ENCODE results near the gene LATS2.
A peak's percentile ranks its signal among the peaks of the same experiment; 100 is the strongest.

Gene LATS2

DNA sequence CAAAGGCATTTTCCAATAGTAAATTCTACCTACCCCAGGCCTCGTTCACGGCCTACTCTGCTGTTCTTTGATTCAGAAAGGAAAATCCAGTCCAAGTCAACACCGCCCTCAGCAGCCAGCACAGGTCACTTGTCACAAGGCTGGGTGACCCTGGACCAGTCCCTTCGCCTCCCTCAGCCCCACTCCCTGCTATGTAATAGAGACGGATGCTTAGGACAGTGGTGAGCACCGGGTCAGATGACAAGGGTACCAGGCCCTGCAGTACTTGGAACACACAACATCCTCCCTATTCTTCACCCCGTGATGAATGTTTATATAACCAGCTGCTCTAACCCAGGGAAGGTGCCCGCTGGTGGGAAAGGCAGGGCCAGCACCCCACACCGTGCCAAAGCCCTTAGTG is 14.3 kb downstream of the LATS2 start:
- H3K27ac ChIP-seq (ENCODE audit: low read depth, low read length) = no peak overlapping the region
- H3K36me3 ChIP-seq (ENCODE audit: control insufficient read depth, insufficient read depth, low read length) = peaks cover 32% of the 10 kb centered on the region
- H3K9ac ChIP-seq (ENCODE audit: low read length) = no peak overlapping the region
- no peaks in the 10 kb centered on the region for H3K9me3 ChIP-seq (ENCODE audit: control insufficient read depth, insufficient read depth, low read depth, low read length)
- no peaks in the 10 kb centered on the region for H3K27me3 ChIP-seq (ENCODE audit: control insufficient read depth, insufficient read depth, low read length)
- H3K4me3 ChIP-seq (ENCODE audit: low read depth, low read length) = no peak overlapping the region
- H3K4me1 ChIP-seq (ENCODE audit: control insufficient read depth, insufficient read depth, low read length) = peaks cover 13% of the 10 kb centered on the region

GRCh38 chr13:21046203-21046602 is 15.2 kb downstream of the LATS2 start:
- peaks cover 13% of the 10 kb centered on the region for H3K4me1 ChIP-seq (ENCODE audit: control insufficient read depth, insufficient read depth, low read length)
- no peak overlapping the region for H3K9ac ChIP-seq (ENCODE audit: low read length)
- no peaks in the 10 kb centered on the region for H3K9me3 ChIP-seq (ENCODE audit: control insufficient read depth, insufficient read depth, low read depth, low read length)
- H3K36me3 ChIP-seq (ENCODE audit: control insufficient read depth, insufficient read depth, low read length) = peaks cover 35% of the 10 kb centered on the region
- H3K27ac ChIP-seq (ENCODE audit: low read depth, low read length) = no peak overlapping the region
- H3K27me3 ChIP-seq (ENCODE audit: control insufficient read depth, insufficient read depth, low read length) = no peaks in the 10 kb centered on the region
- no peak overlapping the region for H3K4me3 ChIP-seq (ENCODE audit: low read depth, low read length)

DNA sequence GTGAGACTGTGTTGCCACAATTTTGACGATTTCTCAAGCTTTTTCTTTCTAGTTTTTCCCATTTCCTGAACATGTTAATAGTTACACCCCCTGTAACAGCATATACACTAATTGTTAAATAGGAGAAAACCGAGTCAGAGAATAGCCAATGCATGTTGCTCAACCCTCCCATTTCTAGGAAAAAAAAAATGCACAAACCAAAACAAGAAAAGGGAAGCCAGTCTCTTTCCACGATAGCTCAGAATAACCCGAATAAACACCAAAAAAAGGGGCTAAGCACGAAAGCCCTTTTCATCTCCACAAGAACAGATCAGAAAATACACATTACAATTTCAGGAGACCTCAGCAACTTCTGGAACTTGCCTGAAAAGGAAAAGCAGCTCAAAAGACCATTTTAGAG is 16.3 kb downstream of the LATS2 start:
- H3K36me3 ChIP-seq (ENCODE audit: control insufficient read depth, insufficient read depth, low read length) = peaks cover 35% of the 10 kb centered on the region
- peaks cover 13% of the 10 kb centered on the region for H3K4me1 ChIP-seq (ENCODE audit: control insufficient read depth, insufficient read depth, low read length)
- H3K27ac ChIP-seq (ENCODE audit: low read depth, low read length) = no peak overlapping the region
- H3K27me3 ChIP-seq (ENCODE audit: control insufficient read depth, insufficient read depth, low read length) = no peaks in the 10 kb centered on the region
- no peaks in the 10 kb centered on the region for H3K9me3 ChIP-seq (ENCODE audit: control insufficient read depth, insufficient read depth, low read depth, low read length)
- H3K9ac ChIP-seq (ENCODE audit: low read length) = no peak overlapping the region
- no peak overlapping the region for H3K4me3 ChIP-seq (ENCODE audit: low read depth, low read length)

GRCh38 chr13:21043898-21044297 is 17.5 kb downstream of the LATS2 start:
- peaks cover 35% of the 10 kb centered on the region for H3K36me3 ChIP-seq (ENCODE audit: control insufficient read depth, insufficient read depth, low read length)
- no peaks in the 10 kb centered on the region for H3K27me3 ChIP-seq (ENCODE audit: control insufficient read depth, insufficient read depth, low read length)
- no peak overlapping the region for H3K4me3 ChIP-seq (ENCODE audit: low read depth, low read length)
- no peak overlapping the region for H3K27ac ChIP-seq (ENCODE audit: low read depth, low read length)
- no peaks in the 10 kb centered on the region for H3K9me3 ChIP-seq (ENCODE audit: control insufficient read depth, insufficient read depth, low read depth, low read length)
- no peak overlapping the region for H3K9ac ChIP-seq (ENCODE audit: low read length)
- H3K4me1 ChIP-seq (ENCODE audit: control insufficient read depth, insufficient read depth, low read length) = peaks cover 8% of the 10 kb centered on the region

DNA sequence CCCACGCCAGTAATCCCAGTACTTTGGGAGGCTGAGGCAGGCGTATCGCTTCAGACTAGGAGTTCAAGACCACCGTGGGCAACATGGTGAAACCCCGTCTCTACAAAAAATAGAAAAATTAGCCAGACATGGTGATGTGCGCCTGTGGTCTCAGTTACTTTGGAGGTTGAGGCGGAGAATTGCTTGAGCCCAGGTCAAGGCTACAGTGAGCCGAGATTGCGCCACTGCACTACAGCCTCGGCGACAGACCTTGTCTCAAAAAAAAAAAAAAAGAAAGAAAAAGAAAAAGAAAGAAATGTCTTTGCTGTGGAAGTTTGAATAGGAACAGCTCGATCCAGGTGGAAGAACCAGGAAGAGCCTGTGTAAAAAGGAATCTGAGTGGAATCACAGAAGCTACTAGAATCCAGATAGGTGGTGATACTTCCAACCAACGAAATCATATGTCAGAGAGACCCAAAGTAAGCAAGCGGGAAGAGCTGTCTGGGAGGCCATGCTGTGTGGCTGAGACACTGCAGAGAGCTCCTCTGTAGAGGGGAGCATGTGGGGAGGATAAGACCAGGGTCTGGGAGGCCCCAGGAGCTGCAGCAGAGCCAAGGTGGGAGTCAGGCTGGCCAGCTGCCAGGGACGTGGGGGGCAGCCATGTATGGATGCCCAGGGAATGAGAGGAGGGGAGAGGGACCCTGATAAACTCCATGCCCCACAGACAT is 21.1 kb downstream of the LATS2 start:
- peaks cover 9% of the 10 kb centered on the region for H3K4me1 ChIP-seq (ENCODE audit: control insufficient read depth, insufficient read depth, low read length)
- peaks cover 26% of the 10 kb centered on the region for H3K36me3 ChIP-seq (ENCODE audit: control insufficient read depth, insufficient read depth, low read length)
- no peaks in the 10 kb centered on the region for H3K27me3 ChIP-seq (ENCODE audit: control insufficient read depth, insufficient read depth, low read length)
- no peak overlapping the region for H3K27ac ChIP-seq (ENCODE audit: low read depth, low read length)
- no peak overlapping the region for H3K4me3 ChIP-seq (ENCODE audit: low read depth, low read length)
- H3K9ac ChIP-seq (ENCODE audit: low read length) = no peak overlapping the region
- no peaks in the 10 kb centered on the region for H3K9me3 ChIP-seq (ENCODE audit: control insufficient read depth, insufficient read depth, low read depth, low read length)

DNA sequence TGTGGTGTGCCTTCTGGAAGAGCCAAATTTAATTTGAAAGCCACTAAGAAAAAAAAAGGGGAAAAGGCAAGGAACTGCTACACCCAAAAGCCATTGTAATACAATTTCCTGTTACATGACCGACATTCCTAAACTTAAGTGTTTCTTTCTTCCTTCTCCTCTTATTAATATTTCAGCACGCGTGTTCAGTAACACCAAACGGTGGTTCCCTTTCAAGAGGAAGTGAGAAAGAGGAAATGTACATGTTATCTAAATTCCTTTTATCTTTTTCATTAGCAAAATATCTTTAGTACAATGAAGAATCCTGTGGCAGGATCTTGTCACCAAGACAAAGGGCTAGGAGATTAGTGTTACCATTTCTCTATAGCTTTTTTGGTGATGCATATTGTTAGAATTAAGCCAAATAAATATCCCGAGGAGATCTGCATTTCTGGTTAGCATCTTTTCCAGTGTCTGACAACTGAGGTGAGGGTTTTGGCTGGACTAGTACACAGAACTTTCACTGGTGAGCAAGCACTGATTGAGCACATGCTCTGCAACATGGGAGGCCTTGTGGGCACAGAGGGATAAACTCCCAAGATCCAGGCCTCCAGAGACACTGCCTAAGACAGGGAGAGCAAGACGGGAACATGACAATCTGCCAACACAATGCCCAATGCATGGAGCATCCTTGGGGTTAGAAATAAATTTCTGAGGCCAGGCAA is 22.1 kb downstream of the LATS2 start:
- Histone ChIP-seq H3K9ac (ENCODE audit: low read length) (no peak overlapping the region), H3K4me1 (ENCODE audit: control insufficient read depth, insufficient read depth, low read length) (peaks cover 17% of the 10 kb centered on the region), H3K9me3 (ENCODE audit: control insufficient read depth, insufficient read depth, low read depth, low read length) (no peaks in the 10 kb centered on the region), H3K27ac (ENCODE audit: low read depth, low read length) (peak overlapping the region; percentile 26; the same call in 1 of the 2 replicates), H3K36me3 (ENCODE audit: control insufficient read depth, insufficient read depth, low read length) (peaks cover 19% of the 10 kb centered on the region), H3K27me3 (ENCODE audit: control insufficient read depth, insufficient read depth, low read length) (no peaks in the 10 kb centered on the region), H3K4me3 (ENCODE audit: low read depth, low read length) (no peak overlapping the region)

DNA sequence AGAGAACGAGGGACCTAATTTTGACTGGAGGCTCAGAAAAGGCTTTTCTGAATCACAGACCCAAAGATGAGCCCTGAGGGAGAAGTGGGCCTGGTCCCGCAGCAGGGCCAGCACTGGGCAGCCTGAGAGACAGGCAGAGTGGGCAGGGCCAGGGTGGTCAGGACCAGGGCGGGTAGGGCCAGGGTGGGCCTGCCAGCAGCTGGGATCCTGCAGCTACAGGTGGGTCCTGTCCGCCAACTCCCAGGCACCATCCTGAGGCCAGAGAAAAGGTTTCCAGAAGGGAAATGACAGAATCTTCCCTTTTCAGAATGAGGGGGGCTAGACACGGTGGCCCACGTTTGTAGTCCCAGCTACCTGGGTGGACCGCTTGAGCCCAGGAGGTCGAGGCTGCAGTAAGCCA is 23.7 kb downstream of the LATS2 start:
- H3K4me1 ChIP-seq (ENCODE audit: control insufficient read depth, insufficient read depth, low read length) = peaks cover 25% of the 10 kb centered on the region

DNA sequence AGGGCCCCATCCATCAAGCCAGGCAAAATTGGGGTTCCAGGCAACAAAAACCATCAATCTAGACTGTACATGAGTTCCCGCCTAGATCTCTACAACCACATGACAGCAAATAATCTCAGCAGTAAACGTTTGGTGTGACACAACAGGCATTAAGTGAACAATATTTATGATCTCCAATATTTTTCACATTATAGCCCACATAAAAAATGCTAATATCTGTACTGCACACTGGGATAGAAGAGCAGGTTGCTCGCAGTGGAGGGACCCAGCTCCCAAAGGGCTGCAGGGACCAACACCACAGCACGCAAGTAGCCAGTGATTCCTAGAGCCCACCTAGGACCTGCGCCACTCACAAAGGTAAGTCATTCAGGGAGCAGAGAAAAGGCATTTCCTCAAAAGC is 25.9 kb downstream of the LATS2 start:
- H3K9me3 ChIP-seq (ENCODE audit: control insufficient read depth, insufficient read depth, low read depth, low read length) = no peaks in the 10 kb centered on the region
- H3K4me3 ChIP-seq (ENCODE audit: low read depth, low read length) = no peak overlapping the region
- peaks cover 5% of the 10 kb centered on the region; the same call in 1 of the 2 replicates for H3K36me3 ChIP-seq (ENCODE audit: control insufficient read depth, insufficient read depth, low read length)
- no peaks in the 10 kb centered on the region for H3K27me3 ChIP-seq (ENCODE audit: control insufficient read depth, insufficient read depth, low read length)
- H3K4me1 ChIP-seq (ENCODE audit: control insufficient read depth, insufficient read depth, low read length) = peaks cover 25% of the 10 kb centered on the region
- H3K9ac ChIP-seq (ENCODE audit: low read length) = no peak overlapping the region
- H3K27ac ChIP-seq (ENCODE audit: low read depth, low read length) = no peak overlapping the region

More for the DNA sequence above, 23.7 kb downstream of the LATS2 start:
- H3K4me3 ChIP-seq (ENCODE audit: low read depth, low read length) = no peak overlapping the region
- no peaks in the 10 kb centered on the region for H3K27me3 ChIP-seq (ENCODE audit: control insufficient read depth, insufficient read depth, low read length)
- H3K9ac ChIP-seq (ENCODE audit: low read length) = no peak overlapping the region
- no peaks in the 10 kb centered on the region for H3K9me3 ChIP-seq (ENCODE audit: control insufficient read depth, insufficient read depth, low read depth, low read length)
- peaks cover 8% of the 10 kb centered on the region; the same call in 1 of the 2 replicates for H3K36me3 ChIP-seq (ENCODE audit: control insufficient read depth, insufficient read depth, low read length)
- H3K27ac ChIP-seq (ENCODE audit: low read depth, low read length) = no peak overlapping the region

DNA sequence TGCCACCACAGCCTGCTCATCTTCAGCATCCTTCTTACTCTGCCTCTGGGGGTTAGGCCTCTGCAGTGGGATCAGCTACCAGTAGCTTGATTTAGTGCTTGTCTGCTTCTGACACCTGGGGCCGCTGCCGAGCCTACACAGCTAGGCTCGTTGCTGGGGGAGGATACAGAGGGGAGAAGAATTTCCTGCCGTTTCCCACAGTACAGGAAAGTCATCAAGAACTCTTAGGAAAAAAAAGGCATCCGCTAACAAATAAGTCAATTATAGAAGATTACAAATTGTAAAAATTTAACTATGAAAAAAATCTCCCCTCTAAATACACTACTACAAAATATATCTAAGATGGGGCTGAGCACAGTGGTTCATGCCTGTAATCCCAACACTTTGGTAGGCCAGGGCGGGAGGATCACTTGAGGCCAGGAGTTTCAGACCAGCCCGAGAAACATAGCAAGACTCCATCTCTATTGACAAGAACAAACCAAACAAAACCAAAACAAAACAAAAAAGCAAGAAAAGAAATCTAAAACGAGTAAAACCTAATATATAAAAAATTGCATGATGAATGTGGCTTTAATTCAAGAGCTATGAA is 26.7 kb downstream of the LATS2 start:
- no peak overlapping the region for H3K27ac ChIP-seq (ENCODE audit: low read depth, low read length)
- H3K27me3 ChIP-seq (ENCODE audit: control insufficient read depth, insufficient read depth, low read length) = no peaks in the 10 kb centered on the region

GRCh38 chr13:21033856-21034602 is 27.4 kb downstream of the LATS2 start:
- Histone ChIP-seq H3K27me3 (ENCODE audit: control insufficient read depth, insufficient read depth, low read length) (no peaks in the 10 kb centered on the region), H3K4me1 (ENCODE audit: control insufficient read depth, insufficient read depth, low read length) (peaks cover 20% of the 10 kb centered on the region), H3K27ac (ENCODE audit: low read depth, low read length) (no peak overlapping the region), H3K36me3 (ENCODE audit: control insufficient read depth, insufficient read depth, low read length) (peaks cover 5% of the 10 kb centered on the region; the same call in 1 of the 2 replicates), H3K9ac (ENCODE audit: low read length) (no peak overlapping the region), H3K9me3 (ENCODE audit: control insufficient read depth, insufficient read depth, low read depth, low read length) (no peaks in the 10 kb centered on the region), H3K4me3 (ENCODE audit: low read depth, low read length) (no peak overlapping the region)

More for the DNA sequence above, 26.7 kb downstream of the LATS2 start:
- H3K9ac ChIP-seq (ENCODE audit: low read length) = no peak overlapping the region
- H3K36me3 ChIP-seq (ENCODE audit: control insufficient read depth, insufficient read depth, low read length) = peaks cover 5% of the 10 kb centered on the region; the same call in 1 of the 2 replicates
- H3K4me3 ChIP-seq (ENCODE audit: low read depth, low read length) = no peak overlapping the region
- peaks cover 25% of the 10 kb centered on the region for H3K4me1 ChIP-seq (ENCODE audit: control insufficient read depth, insufficient read depth, low read length)
- no peaks in the 10 kb centered on the region for H3K9me3 ChIP-seq (ENCODE audit: control insufficient read depth, insufficient read depth, low read depth, low read length)
